Neural cell (in vitro differentiated cells): ENCODE data around the gene UBQLN2.

ENCODE experiments used
- EZH2 ChIP-seq: fragments of 200-600, 300-800 bp; shearing (Covaris generic), sonication (generic); IDR thresholded peaks from 2 replicates; pipeline ENCODE4 v1.6.1; 2014; ENCODE audit warnings: antibody characterized with exemption, low read length, borderline replicate concordance, mild to moderate bottlenecking; ENCODE audit not compliant: insufficient read depth, poor library complexity, severe bottlenecking
- TF ChIP-seq, protein P1 (sequence below): fragments of 450-650 bp; IDR thresholded peaks from 2 replicates; pipeline ENCODE4 v1.5.1; 2014; ENCODE audit warnings: antibody characterized with exemption, mild to moderate bottlenecking, moderate library complexity; ENCODE audit not compliant: poor library complexity, severe bottlenecking

DNA sequence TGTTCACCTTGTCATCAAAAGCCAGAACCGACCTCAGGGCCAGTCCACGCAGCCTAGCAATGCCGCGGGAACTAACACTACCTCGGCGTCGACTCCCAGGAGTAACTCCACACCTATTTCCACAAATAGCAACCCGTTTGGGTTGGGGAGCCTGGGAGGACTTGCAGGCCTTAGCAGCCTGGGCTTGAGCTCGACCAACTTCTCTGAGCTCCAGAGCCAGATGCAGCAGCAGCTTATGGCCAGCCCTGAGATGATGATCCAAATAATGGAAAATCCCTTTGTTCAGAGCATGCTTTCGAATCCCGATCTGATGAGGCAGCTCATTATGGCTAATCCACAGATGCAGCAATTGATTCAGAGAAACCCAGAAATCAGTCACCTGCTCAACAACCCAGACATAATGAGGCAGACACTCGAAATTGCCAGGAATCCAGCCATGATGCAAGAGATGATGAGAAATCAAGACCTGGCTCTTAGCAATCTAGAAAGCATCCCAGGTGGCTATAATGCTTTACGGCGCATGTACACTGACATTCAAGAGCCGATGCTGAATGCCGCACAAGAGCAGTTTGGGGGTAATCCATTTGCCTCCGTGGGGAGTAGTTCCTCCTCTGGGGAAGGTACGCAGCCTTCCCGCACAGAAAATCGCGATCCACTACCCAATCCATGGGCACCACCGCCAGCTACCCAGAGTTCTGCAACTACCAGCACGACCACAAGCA, 898 bp downstream of the UBQLN2 start:
- TF ChIP-seq, protein P1, sequence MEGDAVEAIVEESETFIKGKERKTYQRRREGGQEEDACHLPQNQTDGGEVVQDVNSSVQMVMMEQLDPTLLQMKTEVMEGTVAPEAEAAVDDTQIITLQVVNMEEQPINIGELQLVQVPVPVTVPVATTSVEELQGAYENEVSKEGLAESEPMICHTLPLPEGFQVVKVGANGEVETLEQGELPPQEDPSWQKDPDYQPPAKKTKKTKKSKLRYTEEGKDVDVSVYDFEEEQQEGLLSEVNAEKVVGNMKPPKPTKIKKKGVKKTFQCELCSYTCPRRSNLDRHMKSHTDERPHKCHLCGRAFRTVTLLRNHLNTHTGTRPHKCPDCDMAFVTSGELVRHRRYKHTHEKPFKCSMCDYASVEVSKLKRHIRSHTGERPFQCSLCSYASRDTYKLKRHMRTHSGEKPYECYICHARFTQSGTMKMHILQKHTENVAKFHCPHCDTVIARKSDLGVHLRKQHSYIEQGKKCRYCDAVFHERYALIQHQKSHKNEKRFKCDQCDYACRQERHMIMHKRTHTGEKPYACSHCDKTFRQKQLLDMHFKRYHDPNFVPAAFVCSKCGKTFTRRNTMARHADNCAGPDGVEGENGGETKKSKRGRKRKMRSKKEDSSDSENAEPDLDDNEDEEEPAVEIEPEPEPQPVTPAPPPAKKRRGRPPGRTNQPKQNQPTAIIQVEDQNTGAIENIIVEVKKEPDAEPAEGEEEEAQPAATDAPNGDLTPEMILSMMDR: no peak
- no peak for TF ChIP-seq EZH2
